Liver (tissue), 9 donors: ENCODE measurements around the gene AGPAT3. TPM values are rescaled to one million over a fixed set of nuclear protein-coding genes. Genes with fewer than 3 reads are reported as not detected.

Experiments
- DNase-seq: peaks from one replicate; pipeline ENCODE4 v3.0.0-alpha.2; 2017; ENCODE audit warnings: low spot score
- H3K27ac ChIP-seq, 2 donors: one replicate each; pipeline ENCODE4 v1.7.0; 2013; ENCODE audit warnings: inconsistent platforms in 2 of 2, low read length in 2 of 2, control low read depth in 1 of 2, low read depth in 1 of 2, mild to moderate bottlenecking in 1 of 2
- H3K27me3 ChIP-seq, 4 donors: one replicate each; pipeline versions ENCODE4 v1.6.1 to v1.7.0; 2013; ENCODE audit warnings: low read length in 3 of 4, inconsistent platforms in 1 of 4, mild to moderate bottlenecking in 1 of 4, moderate library complexity in 1 of 4; ENCODE audit not compliant: control insufficient read depth in 4 of 4, insufficient read depth in 4 of 4
- H3K36me3 ChIP-seq, 4 donors: one replicate each; pipeline versions ENCODE4 v1.6.1 to v1.7.0; 2013; ENCODE audit warnings: low read length in 3 of 4, mild to moderate bottlenecking in 3 of 4, low read depth in 1 of 4, moderate library complexity in 1 of 4; ENCODE audit not compliant: control insufficient read depth in 4 of 4, insufficient read depth in 3 of 4
- H3K4me1 ChIP-seq, 4 donors: one replicate each; pipeline versions ENCODE4 v1.6.1 to v1.7.0; 2013; ENCODE audit warnings: low read length in 3 of 4, mild to moderate bottlenecking in 3 of 4, moderate library complexity in 1 of 4; ENCODE audit not compliant: control insufficient read depth in 4 of 4, insufficient read depth in 4 of 4
- H3K4me3 ChIP-seq, 3 donors: one replicate each; pipeline versions ENCODE4 v1.6.1 to v1.7.0; 2013; ENCODE audit warnings: low read length in 3 of 3, control low read depth in 1 of 3, low read depth in 1 of 3, mild to moderate bottlenecking in 1 of 3
- H3K9ac ChIP-seq, 2 donors: one replicate each; pipeline ENCODE4 v1.7.0; 2013; ENCODE audit warnings: low read length in 2 of 2, mild to moderate bottlenecking in 2 of 2, moderate library complexity in 2 of 2, control low read depth in 1 of 2, low read depth in 1 of 2
- H3K9me3 ChIP-seq, 4 donors: one replicate each; pipeline versions ENCODE4 v1.6.1 to v1.7.0; 2013; ENCODE audit warnings: low read length in 3 of 4; ENCODE audit not compliant: control insufficient read depth in 4 of 4
- EGR1 ChIP-seq, 2 donors: IDR thresholded peaks; 2 replicates each; pipeline ENCODE4 v1.6.1; 2016 to 2018; ENCODE audit warnings: antibody characterized with exemption in 2 of 2, low read depth in 2 of 2
- FOXA1 ChIP-seq: IDR thresholded peaks from 2 replicates; pipeline ENCODE4 v1.6.1; 2016; ENCODE audit warnings: antibody characterized with exemption
- FOXA2 ChIP-seq: IDR thresholded peaks from 2 replicates; pipeline ENCODE4 v1.6.1; 2016; ENCODE audit warnings: antibody characterized with exemption
- GABPA ChIP-seq, 2 donors: IDR thresholded peaks in 1 of 2; conservative IDR thresholded peaks in 1 of 2; 2 replicates each; pipeline ENCODE4 v1.6.1; 2016; ENCODE audit warnings: antibody characterized with exemption in 2 of 2, mild to moderate bottlenecking in 1 of 2, moderate library complexity in 1 of 2
- HNF4G ChIP-seq: IDR thresholded peaks from 2 replicates; pipeline ENCODE4 v1.6.1; 2016; ENCODE audit warnings: antibody characterized with exemption
- JUND ChIP-seq, 2 donors: IDR thresholded peaks; 2 replicates each; pipeline ENCODE4 v1.6.1; 2016; ENCODE audit warnings: antibody characterized with exemption in 2 of 2
- NR2F2 ChIP-seq: IDR thresholded peaks from 2 replicates; pipeline ENCODE4 v1.6.1; 2016; ENCODE audit warnings: antibody characterized with exemption
- RAD21 ChIP-seq, 2 donors: IDR thresholded peaks; 2 replicates each; pipeline ENCODE4 v1.6.1; 2016; ENCODE audit warnings: antibody characterized with exemption in 2 of 2, mild to moderate bottlenecking in 2 of 2
- RXRA ChIP-seq, 2 donors: IDR thresholded peaks; 2 replicates each; pipeline ENCODE4 v1.6.1; 2017 to 2018; ENCODE audit warnings: antibody characterized with exemption in 2 of 2, mild to moderate bottlenecking in 1 of 2
- SP1 ChIP-seq: IDR thresholded peaks from 2 replicates; pipeline ENCODE4 v1.6.1; 2018; ENCODE audit warnings: antibody characterized with exemption, mild to moderate bottlenecking
- TAF1 ChIP-seq: conservative IDR thresholded peaks from 2 replicates; pipeline ENCODE4 v1.6.1; 2016; ENCODE audit warnings: antibody characterized with exemption, mild to moderate bottlenecking
- YY1 ChIP-seq: IDR thresholded peaks from 2 replicates; pipeline ENCODE4 v1.6.1; 2016; ENCODE audit warnings: antibody characterized with exemption, mild to moderate bottlenecking
- WGBS: extraction: QIAGEN DNeasy Blood & Tissue Kit; methylation state at CpG from one replicate; pipeline ENCODE4 v1.1.7; 2013; 5-methylcytosine and 5-hydroxymethylcytosine counted together
- polyA plus RNA-seq, 2 donors: library from polyadenylated mRNA; stranded (reverse) in 1 of 2; unstranded in 1 of 2; fragments of 200-250 nt in 1 of 2; fragments of >200 nt in 1 of 2; fragmentation: Nextera tagmentation in 1 of 2; extraction: Ambion mirVana in 1 of 2; gene quantifications; one replicate each; pipeline versions ENCODE4 v1.2.1 to v1.2.3, GENCODE V29; 2013 to 2015
- total RNA-seq, 2 donors: library from RNA; depleted of rRNA; stranded (reverse); fragments of >200 nt; gene quantifications; one replicate each; pipeline ENCODE4 v1.2.3, GENCODE V29; 2014
- TF ChIP-seq, protein P1 (sequence below): IDR thresholded peaks from 2 replicates; pipeline ENCODE4 v1.6.1; 2016; ENCODE audit warnings: antibody characterized with exemption, mild to moderate bottlenecking
- TF ChIP-seq, protein P2 (sequence below): fragments of 150-350 bp; IDR thresholded peaks from 2 replicates; pipeline ENCODE4 v1.5.1; 2017; ENCODE audit warnings: improper control_type of control experiment, low read depth, low read length; ENCODE audit not compliant: missing input control
- TF ChIP-seq, protein P3 (sequence below): IDR thresholded peaks from 2 replicates; pipeline ENCODE4 v1.6.1; 2016; ENCODE audit warnings: antibody characterized with exemption
- TF ChIP-seq, protein P4 (sequence below): IDR thresholded peaks from 2 replicates; pipeline ENCODE4 v1.6.1; 2016; ENCODE audit warnings: antibody characterized with exemption
- TF ChIP-seq, protein P5 (sequence below): IDR thresholded peaks from 2 replicates; pipeline ENCODE4 v1.6.1; 2016; ENCODE audit warnings: antibody characterized with exemption
- donor health status: healthy.
- donor health status: healthy.
- donor health status: healthy.
- donor health status: healthy.
- donor health status: healthy.

AGPAT3 gene
- total and polyA plus RNA-seq, 4 donors, result 32.3 to 148 (median 59.8) TPM

DNA sequence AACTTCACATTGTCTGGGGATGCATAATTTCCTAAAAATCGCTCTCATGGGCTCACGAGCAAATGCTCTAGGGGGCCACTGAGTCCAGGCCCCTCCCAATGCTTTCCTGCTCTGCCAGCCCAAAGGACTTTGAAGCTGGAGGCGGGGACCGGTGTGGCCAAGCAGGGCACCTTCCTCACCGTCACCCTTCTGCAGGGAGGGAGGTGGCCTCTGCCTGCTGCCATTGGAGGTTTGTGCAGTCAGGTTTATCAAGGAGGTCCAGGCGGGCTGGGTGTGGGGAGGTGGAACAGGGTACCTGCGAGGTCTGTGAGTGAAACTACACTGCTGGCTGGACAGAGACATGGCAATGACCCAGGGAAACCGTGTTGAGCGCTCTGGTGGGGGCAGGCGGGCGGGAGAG, 89.0 kb downstream of the AGPAT3 start (continued):
- TF ChIP-seq HNF4G (no peak), FOXA2 (no peak), SP1 (no peak)

DNA sequence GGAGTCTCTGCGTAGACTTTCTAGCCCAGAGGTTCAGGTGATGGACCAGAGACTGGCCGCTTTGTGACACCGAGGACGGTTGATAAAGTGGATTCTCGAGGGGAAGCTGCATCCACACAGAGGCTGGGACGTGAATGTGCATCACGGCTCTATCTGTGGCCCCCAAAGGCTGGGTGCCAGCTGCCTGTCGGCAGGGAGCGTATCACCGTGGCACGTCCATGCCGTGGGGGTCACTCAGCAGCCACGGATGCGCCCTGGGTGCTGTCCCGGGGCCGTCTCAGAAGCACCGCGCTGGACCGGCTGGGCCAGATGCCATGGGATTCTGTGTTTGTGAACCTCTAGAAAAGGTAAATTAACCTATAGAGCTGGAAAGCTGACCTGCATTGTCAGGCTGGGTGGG, 89.9 kb downstream of the AGPAT3 start:
- H3K9ac ChIP-seq, result no peak overlapping the region

DNA sequence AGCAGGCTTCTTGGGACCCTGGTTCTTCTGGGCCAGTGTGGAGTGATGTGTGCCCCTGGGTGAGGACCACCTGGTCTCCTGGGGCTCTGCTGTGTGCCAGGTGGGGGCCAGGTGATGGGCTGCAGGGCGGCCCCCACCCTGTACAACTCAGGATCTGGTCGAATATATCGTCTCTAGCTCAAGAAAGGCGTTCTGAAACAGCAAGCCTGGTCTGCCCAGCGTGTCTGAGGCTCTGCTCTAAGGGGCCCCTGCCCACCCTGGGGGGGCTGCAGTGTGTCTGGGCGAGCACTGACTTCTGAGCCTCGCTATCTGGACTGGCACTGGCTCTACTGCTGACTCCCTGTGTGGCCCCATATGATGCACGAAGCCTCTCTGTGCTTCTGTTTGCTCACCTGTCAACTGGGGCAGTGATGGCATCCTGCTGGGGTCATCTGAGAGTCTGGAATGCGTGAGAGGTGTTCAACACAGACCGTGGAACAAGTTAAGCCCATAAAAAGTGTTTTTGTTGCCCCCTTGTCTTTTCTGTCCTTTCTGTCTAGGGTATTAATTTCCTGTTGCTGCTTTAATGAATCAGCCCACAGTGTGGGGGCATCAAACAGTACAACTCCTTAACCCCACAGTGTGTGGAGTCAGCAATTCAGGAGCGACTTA, 91.1 kb downstream of the AGPAT3 start:
- WGBS, result 86% methylated on average over 11 of the region's 11 CpGs
- Histone ChIP-seq H3K9ac (no peak overlapping the region), H3K36me3 (peaks cover 7 to 18% (median 12%) of the 10 kb centered on the region in 4 donors), H3K9me3 (no peaks in the 10 kb centered on the region), H3K4me1 (peaks cover 0 to 4% (median 3%) of the 10 kb centered on the region in 4 donors), H3K27ac (no peak overlapping the region), H3K4me3 (no peak overlapping the region), H3K27me3 (no peaks in the 10 kb centered on the region)
- TF ChIP-seq, protein P1, sequence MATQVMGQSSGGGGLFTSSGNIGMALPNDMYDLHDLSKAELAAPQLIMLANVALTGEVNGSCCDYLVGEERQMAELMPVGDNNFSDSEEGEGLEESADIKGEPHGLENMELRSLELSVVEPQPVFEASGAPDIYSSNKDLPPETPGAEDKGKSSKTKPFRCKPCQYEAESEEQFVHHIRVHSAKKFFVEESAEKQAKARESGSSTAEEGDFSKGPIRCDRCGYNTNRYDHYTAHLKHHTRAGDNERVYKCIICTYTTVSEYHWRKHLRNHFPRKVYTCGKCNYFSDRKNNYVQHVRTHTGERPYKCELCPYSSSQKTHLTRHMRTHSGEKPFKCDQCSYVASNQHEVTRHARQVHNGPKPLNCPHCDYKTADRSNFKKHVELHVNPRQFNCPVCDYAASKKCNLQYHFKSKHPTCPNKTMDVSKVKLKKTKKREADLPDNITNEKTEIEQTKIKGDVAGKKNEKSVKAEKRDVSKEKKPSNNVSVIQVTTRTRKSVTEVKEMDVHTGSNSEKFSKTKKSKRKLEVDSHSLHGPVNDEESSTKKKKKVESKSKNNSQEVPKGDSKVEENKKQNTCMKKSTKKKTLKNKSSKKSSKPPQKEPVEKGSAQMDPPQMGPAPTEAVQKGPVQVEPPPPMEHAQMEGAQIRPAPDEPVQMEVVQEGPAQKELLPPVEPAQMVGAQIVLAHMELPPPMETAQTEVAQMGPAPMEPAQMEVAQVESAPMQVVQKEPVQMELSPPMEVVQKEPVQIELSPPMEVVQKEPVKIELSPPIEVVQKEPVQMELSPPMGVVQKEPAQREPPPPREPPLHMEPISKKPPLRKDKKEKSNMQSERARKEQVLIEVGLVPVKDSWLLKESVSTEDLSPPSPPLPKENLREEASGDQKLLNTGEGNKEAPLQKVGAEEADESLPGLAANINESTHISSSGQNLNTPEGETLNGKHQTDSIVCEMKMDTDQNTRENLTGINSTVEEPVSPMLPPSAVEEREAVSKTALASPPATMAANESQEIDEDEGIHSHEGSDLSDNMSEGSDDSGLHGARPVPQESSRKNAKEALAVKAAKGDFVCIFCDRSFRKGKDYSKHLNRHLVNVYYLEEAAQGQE, result no peak
- TF ChIP-seq GABPA (IDR thresholded peaks at IDR 0.05 in 1 of 2, conservative IDR thresholded peaks at IDR 0.05 in 1 of 2), result no peak
- TF ChIP-seq FOXA1, result no peak
- TF ChIP-seq, protein P2, sequence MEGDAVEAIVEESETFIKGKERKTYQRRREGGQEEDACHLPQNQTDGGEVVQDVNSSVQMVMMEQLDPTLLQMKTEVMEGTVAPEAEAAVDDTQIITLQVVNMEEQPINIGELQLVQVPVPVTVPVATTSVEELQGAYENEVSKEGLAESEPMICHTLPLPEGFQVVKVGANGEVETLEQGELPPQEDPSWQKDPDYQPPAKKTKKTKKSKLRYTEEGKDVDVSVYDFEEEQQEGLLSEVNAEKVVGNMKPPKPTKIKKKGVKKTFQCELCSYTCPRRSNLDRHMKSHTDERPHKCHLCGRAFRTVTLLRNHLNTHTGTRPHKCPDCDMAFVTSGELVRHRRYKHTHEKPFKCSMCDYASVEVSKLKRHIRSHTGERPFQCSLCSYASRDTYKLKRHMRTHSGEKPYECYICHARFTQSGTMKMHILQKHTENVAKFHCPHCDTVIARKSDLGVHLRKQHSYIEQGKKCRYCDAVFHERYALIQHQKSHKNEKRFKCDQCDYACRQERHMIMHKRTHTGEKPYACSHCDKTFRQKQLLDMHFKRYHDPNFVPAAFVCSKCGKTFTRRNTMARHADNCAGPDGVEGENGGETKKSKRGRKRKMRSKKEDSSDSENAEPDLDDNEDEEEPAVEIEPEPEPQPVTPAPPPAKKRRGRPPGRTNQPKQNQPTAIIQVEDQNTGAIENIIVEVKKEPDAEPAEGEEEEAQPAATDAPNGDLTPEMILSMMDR, result no peak
- TF ChIP-seq, protein P3, sequence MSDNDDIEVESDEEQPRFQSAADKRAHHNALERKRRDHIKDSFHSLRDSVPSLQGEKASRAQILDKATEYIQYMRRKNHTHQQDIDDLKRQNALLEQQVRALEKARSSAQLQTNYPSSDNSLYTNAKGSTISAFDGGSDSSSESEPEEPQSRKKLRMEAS, result no peak
- TF ChIP-seq EGR1 (IDR thresholded peaks at IDR 0.05; ENCODE audit: low read depth in 2 of 2), result no peak
- no peak for TF ChIP-seq JUND (IDR thresholded peaks at IDR 0.05)
- TF ChIP-seq TAF1, result no peak
- TF ChIP-seq YY1, result no peak
- TF ChIP-seq SP1, result no peak
- TF ChIP-seq RXRA (IDR thresholded peaks at IDR 0.05), result no peak
- TF ChIP-seq, protein P4, sequence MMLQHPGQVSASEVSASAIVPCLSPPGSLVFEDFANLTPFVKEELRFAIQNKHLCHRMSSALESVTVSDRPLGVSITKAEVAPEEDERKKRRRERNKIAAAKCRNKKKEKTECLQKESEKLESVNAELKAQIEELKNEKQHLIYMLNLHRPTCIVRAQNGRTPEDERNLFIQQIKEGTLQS, result no peak
- TF ChIP-seq FOXA2, result no peak
- no peak for DNase-seq

More for the DNA sequence above, 89.9 kb downstream of the AGPAT3 start:
- Histone ChIP-seq H3K27me3 (no peaks in the 10 kb centered on the region), H3K27ac (no peak overlapping the region), H3K9me3 (no peaks in the 10 kb centered on the region), H3K4me3 (no peak overlapping the region), H3K4me1 (peaks cover 0 to 4% (median 3%) of the 10 kb centered on the region in 4 donors), H3K36me3 (peaks cover 0 to 10% (median 4%) of the 10 kb centered on the region in 4 donors)
- TF ChIP-seq, protein P5, sequence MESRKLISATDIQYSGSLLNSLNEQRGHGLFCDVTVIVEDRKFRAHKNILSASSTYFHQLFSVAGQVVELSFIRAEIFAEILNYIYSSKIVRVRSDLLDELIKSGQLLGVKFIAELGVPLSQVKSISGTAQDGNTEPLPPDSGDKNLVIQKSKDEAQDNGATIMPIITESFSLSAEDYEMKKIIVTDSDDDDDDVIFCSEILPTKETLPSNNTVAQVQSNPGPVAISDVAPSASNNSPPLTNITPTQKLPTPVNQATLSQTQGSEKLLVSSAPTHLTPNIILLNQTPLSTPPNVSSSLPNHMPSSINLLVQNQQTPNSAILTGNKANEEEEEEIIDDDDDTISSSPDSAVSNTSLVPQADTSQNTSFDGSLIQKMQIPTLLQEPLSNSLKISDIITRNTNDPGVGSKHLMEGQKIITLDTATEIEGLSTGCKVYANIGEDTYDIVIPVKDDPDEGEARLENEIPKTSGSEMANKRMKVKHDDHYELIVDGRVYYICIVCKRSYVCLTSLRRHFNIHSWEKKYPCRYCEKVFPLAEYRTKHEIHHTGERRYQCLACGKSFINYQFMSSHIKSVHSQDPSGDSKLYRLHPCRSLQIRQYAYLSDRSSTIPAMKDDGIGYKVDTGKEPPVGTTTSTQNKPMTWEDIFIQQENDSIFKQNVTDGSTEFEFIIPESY, result no peak
- no peak for TF ChIP-seq NR2F2
- no peak for TF ChIP-seq JUND (IDR thresholded peaks at IDR 0.05)
- no peak for TF ChIP-seq RAD21 (IDR thresholded peaks at IDR 0.05)
- TF ChIP-seq, protein P3, result no peak
- TF ChIP-seq TAF1, result no peak
- no peak for DNase-seq
- 97% methylated on average over 19 of the region's 19 CpGs for WGBS
